ENCODE results near the gene ZSCAN4. TPM values are rescaled to one million over a fixed set of nuclear protein-coding genes. Genes with fewer than 3 reads are reported as not detected.

Gene ZSCAN4
- total RNA-seq (2014; rRNA removed; shearing (Covaris generic)): not detected in 2 replicates

GRCh38 chr19:57668635-57669034, at the start of gene ZSCAN4:
TSS of gene ZSCAN4 (plus strand) at chr19:57668935. CDS start at chr19:57676146, 7,211 bp downstream.
- no peak for DNase-seq (ENCODE audit: low spot score)

GRCh38 chr19:57620673-57621348, 47.9 kb upstream of the ZSCAN4 start:
- no peak for DNase-seq (ENCODE audit: low spot score)

GRCh38 chr19:57623091-57623490, 45.6 kb upstream of the ZSCAN4 start:
- no peak for DNase-seq (ENCODE audit: low spot score)

- peak; percentile 93 for DNase-seq (ENCODE audit: low spot score)
Measured at GRCh38 chr19:57632987-57633831, 35.5 kb upstream of the ZSCAN4 start, which contains the start of gene ZNF211. TSS of gene ZNF211 (plus strand) at chr19:57633168. CDS start at chr19:57633347, 179 bp downstream.

- DNase-seq (ENCODE audit: low spot score): no peak
Measured at GRCh38 chr19:57633832-57634131, 35.0 kb upstream of the ZSCAN4 start.

GRCh38 chr19:57637379-57637778, 31.4 kb upstream of the ZSCAN4 start:
- DNase-seq (ENCODE audit: low spot score): no peak

GRCh38 chr19:57641715-57642234, 27.0 kb upstream of the ZSCAN4 start:
- DNase-seq (ENCODE audit: low spot score): no peak

GRCh38 chr19:57642396-57643046, 26.2 kb upstream of the ZSCAN4 start:
- DNase-seq (ENCODE audit: low spot score): no peak

GRCh38 chr19:57643734-57644133, 25.0 kb upstream of the ZSCAN4 start:
- no peak for DNase-seq (ENCODE audit: low spot score)

GRCh38 chr19:57648331-57649003, 20.3 kb upstream of the ZSCAN4 start:
- DNase-seq (ENCODE audit: low spot score): no peak

- DNase-seq (ENCODE audit: low spot score): no peak
Measured at GRCh38 chr19:57651654-57651996, 17.1 kb upstream of the ZSCAN4 start.

GRCh38 chr19:57653689-57654088, 15.0 kb upstream of the ZSCAN4 start:
- no peak for DNase-seq (ENCODE audit: low spot score)

GRCh38 chr19:57655443-57655842, 13.3 kb upstream of the ZSCAN4 start:
- DNase-seq (ENCODE audit: low spot score): no peak

- no peak for DNase-seq (ENCODE audit: low spot score)
Measured at GRCh38 chr19:57656346-57656745, 12.4 kb upstream of the ZSCAN4 start.

GRCh38 chr19:57664269-57665127, 4.2 kb upstream of the ZSCAN4 start:
- DNase-seq (ENCODE audit: low spot score): peak; percentile 37

- DNase-seq (ENCODE audit: low spot score): no peak
Measured at GRCh38 chr19:57665261-57665806, 3.4 kb upstream of the ZSCAN4 start.

GRCh38 chr19:57667228-57667627, 1.5 kb upstream of the ZSCAN4 start:
- no peak for DNase-seq (ENCODE audit: low spot score)

GRCh38 chr19:57671124-57671895, 2.6 kb downstream of the ZSCAN4 start:
- DNase-seq (ENCODE audit: low spot score): no peak

GRCh38 chr19:57672466-57672865, 3.7 kb downstream of the ZSCAN4 start:
- no peak for DNase-seq (ENCODE audit: low spot score)

- no peak for DNase-seq (ENCODE audit: low spot score)
Measured at GRCh38 chr19:57675881-57676280, 7.1 kb downstream of the ZSCAN4 start.
